Immature natural killer cell (primary cell): ENCODE data around the gene PRPF31. TPM values are rescaled to one million over a fixed set of nuclear protein-coding genes. Genes with fewer than 3 reads are reported as not detected.

Experiments used
- DNase-seq, 3 donors: peaks; one replicate each; pipeline ENCODE4 v3.0.0; 2022; ENCODE audit warnings: mixed read lengths in 1 of 3
- H3K27ac Mint-ChIP-seq, 6 donors: one replicate each; pipeline ENCODE4 v1.8.0; 2020; ENCODE audit warnings: mixed read lengths in 6 of 6, mild to moderate bottlenecking in 5 of 6, inconsistent platforms in 4 of 6, moderate library complexity in 3 of 6
- H3K27me3 Mint-ChIP-seq, 3 donors: one replicate each; pipeline ENCODE4 v1.8.0; 2020 to 2021; ENCODE audit warnings: low read depth in 3 of 3, mild to moderate bottlenecking in 3 of 3, mixed read lengths in 3 of 3, moderate library complexity in 3 of 3, inconsistent platforms in 1 of 3
- H3K36me3 Mint-ChIP-seq, 3 donors: one replicate each; pipeline ENCODE4 v1.8.0; 2020; ENCODE audit warnings: mixed read lengths in 3 of 3, inconsistent platforms in 2 of 3, mild to moderate bottlenecking in 2 of 3
- H3K4me1 Mint-ChIP-seq, 2 donors: one replicate each; pipeline ENCODE4 v1.8.0; 2020; ENCODE audit warnings: inconsistent platforms in 2 of 2, mild to moderate bottlenecking in 2 of 2, mixed read lengths in 2 of 2, moderate library complexity in 1 of 2
- H3K4me3 Mint-ChIP-seq, 5 donors: one replicate each; pipeline ENCODE4 v1.8.0; 2020; ENCODE audit warnings: mild to moderate bottlenecking in 5 of 5, mixed read lengths in 5 of 5, inconsistent platforms in 3 of 5, moderate library complexity in 3 of 5
- H3K9me3 Mint-ChIP-seq, 6 donors: one replicate each; pipeline ENCODE4 v1.8.0; 2020; ENCODE audit warnings: mild to moderate bottlenecking in 6 of 6, mixed read lengths in 6 of 6, inconsistent platforms in 4 of 6, moderate library complexity in 3 of 6
- polyA plus RNA-seq, 3 donors: library from polyadenylated mRNA; unstranded; fragments of 300-500 nt; fragmentation: Illumina TruSeq; gene quantifications; one replicate each; pipeline ENCODE4 v1.2.3, GENCODE V29; 2021

PRPF31 gene
- polyA plus RNA-seq, 3 donors from 2014 or later: 61.0 to 81.0 (median 72.7) TPM

DNA sequence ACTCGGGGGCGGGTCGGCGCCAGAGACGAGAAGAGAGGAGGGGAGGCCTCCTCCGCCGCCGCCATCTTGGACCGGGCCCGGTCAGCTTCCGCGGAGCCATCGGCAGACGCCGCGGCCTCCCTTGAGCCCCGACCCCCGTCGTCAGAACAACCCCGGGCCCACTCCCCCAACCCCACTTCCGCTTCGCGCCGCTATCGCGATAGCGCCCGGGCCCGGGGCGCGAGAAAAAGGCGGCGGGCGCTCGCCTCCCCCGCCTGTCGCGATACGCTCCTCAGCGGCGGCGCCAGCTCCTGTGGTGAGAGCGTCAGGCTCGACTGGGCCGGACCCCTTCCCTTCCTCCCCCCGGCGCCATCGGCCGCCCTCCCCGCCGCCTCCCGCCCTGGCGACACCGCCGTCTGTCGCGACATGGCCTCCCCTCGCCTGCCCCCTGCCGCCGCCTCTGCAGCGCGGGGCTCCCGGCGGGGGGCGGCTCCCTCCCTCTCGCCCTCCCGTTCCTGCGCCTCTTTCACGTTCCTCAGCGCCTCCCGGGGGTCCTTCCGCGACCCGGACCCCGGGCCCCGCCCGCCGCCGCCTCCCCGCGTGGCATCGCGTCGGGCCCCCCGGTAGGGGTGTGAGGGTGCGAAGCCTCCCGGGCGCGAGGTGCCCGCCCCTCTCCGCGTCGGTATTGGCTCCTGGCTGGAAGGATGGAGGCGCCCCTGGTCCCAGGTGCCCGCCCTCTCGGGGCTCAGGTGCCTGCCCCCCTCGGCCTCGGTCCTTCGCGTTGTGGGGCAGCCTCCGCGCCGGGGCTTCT, 22.3 kb downstream of the PRPF31 start, which contains the start of gene CNOT3:
Gene CNOT3 (plus strand): TSS at position 64 of the 790 bp plus-strand sequence. CDS start 5,217 bp downstream, outside the sequence.
- no peaks in the 10 kb centered on the region for H3K9me3 Mint-ChIP-seq
- H3K4me3 Mint-ChIP-seq: peak within 1 kb of the TSS; percentile 87 to 94 (median 90)
- peak within 1 kb of the TSS; percentile 86 to 93 (median 92) for H3K27ac Mint-ChIP-seq
- DNase-seq: peak; percentile 37 to 54 (median 46)
- H3K36me3 Mint-ChIP-seq: peaks cover 0 to 2% (median 0%) of the 10 kb centered on the region in 3 donors
- H3K4me1 Mint-ChIP-seq: peaks cover 42 to 55% of the 10 kb centered on the region in 2 donors
- peaks cover 10 to 18% (median 14%) of the 10 kb centered on the region in 3 donors for H3K27me3 Mint-ChIP-seq

DNA sequence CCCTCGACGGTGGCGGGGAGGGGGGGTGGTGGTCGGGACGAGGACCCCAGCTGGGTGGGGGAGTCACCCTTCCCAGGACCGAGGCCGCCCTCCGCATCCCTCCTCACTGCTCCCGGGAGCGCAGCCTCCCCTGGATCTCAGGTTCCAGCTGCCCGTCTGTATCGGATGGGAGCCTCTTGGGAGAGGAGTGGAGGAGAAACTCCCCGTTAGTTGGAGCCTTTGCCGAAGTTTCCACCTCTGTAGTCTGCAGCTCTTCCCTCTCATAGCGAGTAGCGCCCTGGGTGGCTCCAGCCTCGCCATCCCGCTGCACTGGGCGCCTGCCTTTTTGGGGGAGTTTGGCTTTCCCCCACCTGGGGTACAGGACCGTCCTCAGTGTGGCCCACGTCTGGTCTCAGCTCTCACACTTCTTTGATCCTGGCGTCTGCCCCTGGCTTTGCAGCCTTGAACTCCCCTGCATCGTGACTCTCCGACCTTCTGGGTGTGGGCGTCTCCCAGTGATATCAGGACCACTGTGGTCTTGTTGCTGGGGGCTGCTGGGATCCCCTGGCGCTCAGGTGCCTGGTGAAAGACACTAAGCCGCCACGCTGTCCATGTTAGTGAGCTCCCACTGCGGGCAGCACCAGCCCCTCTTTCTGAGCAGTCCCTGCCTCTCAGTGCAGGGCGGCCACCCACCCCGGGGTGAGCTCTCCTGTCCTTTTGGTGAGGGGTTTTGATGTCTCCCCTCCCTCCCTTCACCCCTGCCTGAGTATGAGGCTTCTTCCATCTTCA, 23.1 kb downstream of the PRPF31 start:
- Mint-ChIP-seq H3K27ac (peak overlapping the region; percentile 67 to 92 (median 89)), H3K4me1 (peaks cover 42 to 55% of the 10 kb centered on the region in 2 donors), H3K9me3 (no peaks in the 10 kb centered on the region), H3K27me3 (peaks cover 10 to 20% (median 12%) of the 10 kb centered on the region in 3 donors), H3K36me3 (peaks cover under 1 to 9% (median 3%) of the 10 kb centered on the region in 3 donors), H3K4me3 (peak overlapping the region; percentile 81 to 91 (median 87))
- peak in 1 of 3 donors; percentile 14 for DNase-seq

DNA sequence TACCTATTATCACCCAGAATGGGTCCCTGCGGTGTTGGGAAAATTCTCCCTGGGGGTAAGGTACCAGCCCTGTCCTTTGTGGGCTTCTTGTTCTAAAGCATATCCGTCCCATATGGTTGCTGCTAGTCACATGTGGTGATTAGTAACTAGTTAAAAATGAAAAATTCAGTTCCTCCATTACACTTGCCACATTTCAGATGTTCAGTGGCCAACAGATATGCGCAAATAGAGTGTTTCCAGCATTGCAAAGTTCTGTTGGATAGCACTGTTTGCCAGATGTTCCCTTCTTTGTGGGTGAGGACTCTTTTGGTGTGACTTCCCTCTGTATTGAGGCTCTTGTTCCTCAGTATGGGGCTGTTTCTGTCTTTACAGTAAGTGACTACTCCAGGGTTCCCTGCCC, 25.8 kb downstream of the PRPF31 start:
- peak overlapping the region in 1 of 5 donors; percentile 35 for H3K4me3 Mint-ChIP-seq
- H3K27me3 Mint-ChIP-seq: peaks cover 8 to 19% (median 10%) of the 10 kb centered on the region in 3 donors
- no peak for DNase-seq
- H3K9me3 Mint-ChIP-seq: no peaks in the 10 kb centered on the region
- H3K36me3 Mint-ChIP-seq: peaks cover 9 to 25% (median 18%) of the 10 kb centered on the region in 3 donors
- peak overlapping the region in 2 of 6 donors; percentile 35 to 56 for H3K27ac Mint-ChIP-seq
- H3K4me1 Mint-ChIP-seq: peaks cover 34 to 49% of the 10 kb centered on the region in 2 donors

DNA sequence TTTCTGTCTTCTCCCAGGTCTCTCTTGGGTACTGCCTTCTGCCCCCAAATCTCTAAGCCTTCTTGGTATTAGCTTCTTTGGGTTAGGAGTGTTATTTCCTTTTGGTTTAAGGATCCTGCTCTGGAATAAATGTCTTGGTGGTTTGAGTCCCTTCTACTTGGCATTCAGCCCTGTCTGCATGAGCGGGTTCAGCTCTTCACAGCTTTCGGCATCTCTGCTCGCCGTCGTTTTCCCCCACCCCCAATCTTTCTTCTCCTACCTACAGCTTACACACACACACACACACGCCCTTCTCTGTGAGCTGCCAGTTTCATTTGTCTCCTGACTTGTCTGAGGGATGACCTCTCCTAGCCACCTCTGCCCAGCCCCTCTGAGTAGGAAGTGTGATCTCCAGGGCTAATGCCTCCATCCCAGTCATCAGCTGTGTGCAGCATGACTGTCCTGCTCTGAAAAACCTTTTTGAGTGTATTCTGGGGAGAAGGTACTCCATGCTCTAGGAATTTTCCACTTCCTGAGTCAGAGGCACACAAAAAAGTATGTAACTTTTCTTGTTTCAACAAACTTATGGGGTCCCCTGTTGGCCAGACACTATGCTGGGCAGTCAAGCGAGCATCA, 26.7 kb downstream of the PRPF31 start:
- H3K9me3 Mint-ChIP-seq: no peaks in the 10 kb centered on the region

DNA sequence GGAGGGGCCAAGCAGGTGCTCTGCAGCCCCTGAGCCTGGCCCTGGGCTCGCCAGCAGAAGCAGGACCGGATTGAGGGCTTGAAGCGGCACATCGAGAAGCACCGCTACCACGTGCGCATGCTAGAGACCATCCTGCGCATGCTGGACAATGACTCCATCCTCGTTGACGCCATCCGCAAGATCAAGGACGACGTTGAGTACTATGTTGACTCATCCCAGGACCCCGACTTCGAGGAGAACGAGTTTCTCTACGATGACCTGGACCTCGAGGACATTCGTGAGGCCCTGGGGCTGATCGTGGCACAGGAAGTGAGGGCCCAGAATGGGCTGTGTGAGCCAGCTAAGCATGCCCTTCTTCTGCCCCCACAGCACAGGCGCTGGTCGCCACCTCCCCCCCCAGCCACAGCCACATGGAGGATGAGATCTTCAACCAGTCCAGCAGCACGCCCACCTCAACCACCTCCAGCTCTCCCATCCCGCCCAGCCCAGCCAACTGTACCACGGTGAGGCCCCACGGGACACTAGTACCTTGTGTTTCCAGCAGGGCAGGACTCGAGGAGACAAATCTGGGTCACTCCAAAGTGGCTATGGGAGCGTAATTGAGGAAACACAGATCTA, 30.1 kb downstream of the PRPF31 start:
- no peaks in the 10 kb centered on the region for H3K9me3 Mint-ChIP-seq
- no peak overlapping the region for H3K27ac Mint-ChIP-seq
- no peak overlapping the region for H3K4me3 Mint-ChIP-seq
- H3K27me3 Mint-ChIP-seq: peaks cover 0 to 9% (median 0%) of the 10 kb centered on the region in 3 donors
- H3K4me1 Mint-ChIP-seq: peaks cover 8 to 20% of the 10 kb centered on the region in 2 donors
- peaks cover 11 to 37% (median 18%) of the 10 kb centered on the region in 3 donors for H3K36me3 Mint-ChIP-seq
- DNase-seq: no peak

More for the DNA sequence above, 26.7 kb downstream of the PRPF31 start:
- Mint-ChIP-seq H3K4me3 (peak overlapping the region in 1 of 5 donors; percentile 12), H3K27ac (peak overlapping the region in 3 of 6 donors; percentile 0 to 78 (median 2)), H3K4me1 (peaks cover 29 to 43% of the 10 kb centered on the region in 2 donors), H3K36me3 (peaks cover 9 to 32% (median 18%) of the 10 kb centered on the region in 3 donors), H3K27me3 (peaks cover 4 to 13% (median 8%) of the 10 kb centered on the region in 3 donors)
- no peak for DNase-seq

DNA sequence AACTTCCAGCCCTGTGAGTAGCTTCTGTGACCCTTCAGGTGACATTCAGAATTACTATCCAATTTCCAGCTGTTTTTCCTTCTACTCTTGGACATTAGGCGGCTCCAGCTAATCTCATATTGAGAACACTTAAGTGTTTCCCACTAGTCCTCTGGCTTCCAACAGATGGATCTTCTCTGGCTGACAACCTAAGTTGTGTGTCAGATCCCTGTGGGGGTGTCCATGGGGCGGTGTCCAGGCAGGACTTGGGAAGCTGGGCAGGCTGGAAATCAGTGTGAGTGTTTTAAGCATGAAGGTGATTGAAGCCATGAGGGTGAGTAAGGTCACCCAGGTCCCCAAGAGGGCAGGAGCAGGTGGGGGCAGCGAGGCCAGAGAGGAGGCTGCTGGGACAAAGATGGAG, 32.1 kb downstream of the PRPF31 start:
- Mint-ChIP-seq H3K4me1 (peaks cover 0 to 2% of the 10 kb centered on the region in 2 donors), H3K9me3 (no peaks in the 10 kb centered on the region), H3K27ac (peak overlapping the region in 1 of 6 donors; percentile 17), H3K36me3 (peaks cover 11 to 41% (median 18%) of the 10 kb centered on the region in 3 donors), H3K27me3 (peaks cover 0 to 6% (median 0%) of the 10 kb centered on the region in 3 donors), H3K4me3 (no peak overlapping the region)
- DNase-seq: no peak

DNA sequence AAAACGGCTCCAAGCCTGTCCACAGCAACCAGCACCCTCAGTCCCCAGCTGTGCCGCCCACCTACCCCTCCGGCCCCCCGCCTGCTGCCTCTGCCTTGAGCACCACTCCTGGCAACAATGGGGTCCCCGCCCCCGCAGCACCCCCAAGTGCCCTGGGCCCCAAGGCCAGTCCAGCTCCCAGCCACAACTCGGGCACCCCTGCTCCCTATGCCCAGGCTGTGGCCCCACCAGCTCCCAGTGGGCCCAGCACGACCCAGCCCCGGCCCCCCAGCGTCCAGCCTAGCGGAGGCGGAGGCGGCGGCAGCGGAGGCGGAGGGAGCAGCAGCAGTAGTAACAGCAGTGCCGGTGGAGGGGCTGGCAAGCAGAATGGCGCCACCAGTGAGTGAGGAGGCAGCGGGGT, 32.6 kb downstream of the PRPF31 start:
- Mint-ChIP-seq H3K4me1 (peaks cover 0 to 2% of the 10 kb centered on the region in 2 donors), H3K27me3 (peaks cover under 1 to 7% (median 1%) of the 10 kb centered on the region in 3 donors), H3K4me3 (no peak overlapping the region), H3K27ac (no peak overlapping the region), H3K36me3 (peaks cover 11 to 37% (median 18%) of the 10 kb centered on the region in 3 donors), H3K9me3 (no peaks in the 10 kb centered on the region)
- no peak for DNase-seq

DNA sequence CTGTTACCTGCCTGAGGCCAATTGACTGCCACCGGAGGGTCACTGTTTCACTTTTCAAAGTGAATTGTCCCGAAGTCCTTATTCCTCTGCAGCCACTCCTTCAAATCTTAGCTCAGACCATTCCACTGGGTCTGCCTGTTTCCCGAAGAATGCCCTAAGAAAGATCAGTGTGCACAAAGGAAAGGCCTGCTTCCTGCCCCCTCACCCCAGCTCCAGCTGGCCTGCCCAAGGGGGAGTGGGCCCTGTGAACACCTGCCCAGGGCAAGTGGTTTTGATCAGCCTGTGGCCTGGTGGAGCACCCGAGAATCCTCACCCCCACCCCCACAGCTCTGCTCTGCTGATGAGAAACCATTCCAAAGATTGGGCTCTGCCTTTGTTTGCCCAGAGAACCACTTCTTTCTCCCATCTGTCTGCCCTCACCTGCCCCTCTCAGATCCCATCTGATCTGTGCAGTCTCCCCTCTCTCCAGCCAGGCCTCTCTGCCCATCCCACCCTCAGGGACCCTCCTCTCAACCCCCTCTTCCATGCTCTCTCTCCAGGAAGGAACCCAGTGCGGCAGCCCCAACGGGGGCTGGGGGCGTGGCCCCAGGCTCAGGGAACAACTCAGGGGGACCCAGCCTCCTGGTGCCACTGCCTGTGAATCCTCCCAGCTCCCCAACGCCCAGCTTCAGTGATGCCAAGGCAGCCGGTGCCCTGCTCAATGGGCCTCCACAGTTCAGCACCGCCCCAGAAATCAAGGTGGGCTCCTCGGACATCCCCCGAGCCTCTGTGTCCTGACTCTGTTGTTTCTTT, 33.7 kb downstream of the PRPF31 start:
- Mint-ChIP-seq H3K4me3 (no peak overlapping the region), H3K27ac (peak overlapping the region in 2 of 6 donors; percentile 19 to 23), H3K36me3 (peaks cover 6 to 31% (median 10%) of the 10 kb centered on the region in 3 donors), H3K9me3 (no peaks in the 10 kb centered on the region), H3K4me1 (peaks cover 0 to 3% of the 10 kb centered on the region in 2 donors), H3K27me3 (peaks cover 2 to 6% (median 3%) of the 10 kb centered on the region in 3 donors)
- DNase-seq: no peak

DNA sequence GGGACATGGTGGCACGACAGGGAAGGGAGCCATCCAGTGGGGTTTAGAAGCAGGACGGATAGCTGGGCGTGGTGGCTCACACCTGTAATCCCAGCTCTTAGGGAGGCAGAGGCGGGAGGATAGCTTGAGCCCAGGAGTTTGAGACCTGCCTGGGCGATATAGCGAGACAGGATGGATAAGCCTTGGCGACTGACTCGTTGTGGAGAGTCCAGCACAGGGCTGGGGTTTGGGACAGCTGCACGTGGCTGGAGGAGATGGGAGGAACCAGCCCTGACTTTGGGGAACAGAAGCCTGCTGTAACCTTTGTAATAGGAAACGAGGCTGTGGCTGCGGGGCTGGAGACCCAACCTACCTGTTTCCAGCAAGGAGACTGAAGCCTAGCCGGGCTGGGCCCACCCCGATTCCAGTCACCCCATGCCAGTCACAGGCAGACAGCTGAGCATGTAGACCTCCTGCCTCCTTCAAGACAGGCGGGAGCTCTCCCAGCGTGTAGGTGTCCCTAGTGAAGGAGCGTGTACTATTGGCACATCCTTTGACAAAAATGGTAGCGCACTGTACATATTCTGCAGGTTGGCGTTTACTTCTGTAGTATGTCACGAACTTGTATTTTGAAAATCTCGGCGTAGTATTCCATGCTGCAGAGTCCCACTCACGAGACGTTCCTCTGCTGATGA, 35.9 kb downstream of the PRPF31 start:
- H3K4me3 Mint-ChIP-seq: no peak overlapping the region
- H3K9me3 Mint-ChIP-seq: no peaks in the 10 kb centered on the region
- peak overlapping the region in 2 of 6 donors; percentile 40 to 88 for H3K27ac Mint-ChIP-seq
- H3K36me3 Mint-ChIP-seq: peaks cover 3 to 33% (median 9%) of the 10 kb centered on the region in 3 donors
- peaks cover 0 to 8% of the 10 kb centered on the region in 2 donors for H3K4me1 Mint-ChIP-seq
- no peak for DNase-seq
- peaks cover 2 to 6% (median 2%) of the 10 kb centered on the region in 3 donors for H3K27me3 Mint-ChIP-seq

DNA sequence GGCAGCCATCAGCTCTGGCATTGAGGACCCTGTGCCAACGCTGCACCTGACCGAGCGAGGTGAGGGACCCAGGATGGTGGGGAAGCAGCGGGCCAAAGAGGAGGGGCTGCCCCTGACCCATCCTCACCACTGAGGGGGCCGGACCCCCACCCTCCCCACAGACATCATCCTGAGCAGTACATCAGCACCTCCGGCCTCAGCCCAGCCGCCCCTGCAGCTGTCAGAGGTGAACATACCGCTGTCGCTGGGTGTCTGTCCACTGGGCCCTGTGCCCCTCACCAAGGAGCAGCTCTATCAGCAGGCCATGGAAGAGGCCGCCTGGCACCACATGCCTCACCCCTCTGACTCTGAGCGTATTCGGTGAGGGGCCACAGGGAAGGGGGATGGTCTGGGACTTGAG, 36.7 kb downstream of the PRPF31 start:
- DNase-seq: no peak
- peaks cover 2 to 6% (median 2%) of the 10 kb centered on the region in 3 donors for H3K27me3 Mint-ChIP-seq
- H3K4me1 Mint-ChIP-seq: peaks cover 7 to 10% of the 10 kb centered on the region in 2 donors
- H3K4me3 Mint-ChIP-seq: no peak overlapping the region
- no peak overlapping the region for H3K27ac Mint-ChIP-seq
- peaks cover 6 to 33% (median 14%) of the 10 kb centered on the region in 3 donors for H3K36me3 Mint-ChIP-seq
- H3K9me3 Mint-ChIP-seq: no peaks in the 10 kb centered on the region

DNA sequence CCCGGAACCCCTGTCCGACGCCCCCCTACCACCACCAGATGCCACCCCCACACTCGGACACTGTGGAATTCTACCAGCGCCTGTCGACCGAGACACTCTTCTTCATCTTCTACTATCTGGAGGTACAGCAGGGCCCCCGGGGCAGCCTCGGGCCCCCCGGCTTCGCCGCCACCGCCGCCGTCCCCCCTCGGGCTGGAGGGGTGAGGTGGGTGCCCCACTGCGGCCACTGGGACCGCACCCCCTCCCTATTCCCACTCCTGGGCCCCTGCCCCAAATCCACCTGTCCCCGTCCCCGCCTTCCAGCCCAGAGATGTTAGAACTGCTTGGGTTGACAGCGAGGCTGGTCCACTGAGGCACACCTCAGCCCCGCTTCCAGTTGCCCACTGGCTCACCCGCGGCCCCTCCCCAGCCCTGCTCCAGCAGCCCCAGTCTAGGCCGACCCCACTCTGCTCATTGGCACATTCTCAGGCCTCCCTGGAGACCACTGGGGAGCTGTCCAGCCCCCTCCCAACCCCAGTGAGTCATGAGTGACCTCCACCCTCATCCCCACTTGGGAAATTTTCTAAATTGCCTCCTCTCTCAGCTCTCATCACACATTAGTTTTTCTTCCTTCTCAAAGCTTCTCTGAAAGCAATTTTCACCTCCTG, 37.4 kb downstream of the PRPF31 start:
- H3K27ac Mint-ChIP-seq: peak overlapping the region in 4 of 6 donors; percentile 41 to 70 (median 52)
- no peak overlapping the region for H3K4me3 Mint-ChIP-seq
- peaks cover 2 to 6% (median 2%) of the 10 kb centered on the region in 3 donors for H3K27me3 Mint-ChIP-seq
- peaks cover 6 to 33% (median 14%) of the 10 kb centered on the region in 3 donors for H3K36me3 Mint-ChIP-seq
- no peaks in the 10 kb centered on the region for H3K9me3 Mint-ChIP-seq
- peaks cover 8 to 11% of the 10 kb centered on the region in 2 donors for H3K4me1 Mint-ChIP-seq
- no peak for DNase-seq
